ENCODE data around the gene INPP5K. TPM values are rescaled to one million over a fixed set of nuclear protein-coding genes. Genes with fewer than 3 reads are reported as not detected.
A peak's percentile ranks its signal among the peaks of the same experiment; 100 is the strongest.

Gene INPP5K
- total RNA-seq, 2 experiments from 2014 or later: 199 to 207 TPM

DNA sequence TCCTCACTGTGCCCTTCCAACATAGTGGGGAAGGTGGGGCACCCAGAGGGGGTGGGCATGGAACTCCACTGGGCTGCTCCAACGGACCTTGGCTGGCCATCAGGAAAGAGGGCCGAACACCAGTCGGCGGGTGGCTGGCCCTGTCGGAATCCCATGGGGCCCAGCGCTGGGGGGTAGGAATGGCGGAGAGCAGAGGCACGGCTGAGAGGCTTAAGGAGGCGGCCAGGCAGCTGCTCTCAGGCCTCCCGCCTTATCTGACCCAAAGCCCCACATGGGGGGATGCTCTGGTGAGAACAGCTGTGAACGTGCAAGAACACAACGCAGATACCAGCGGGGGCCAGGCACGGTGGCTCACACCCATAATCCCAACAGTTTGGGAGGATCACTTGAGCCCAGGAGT is 19.5 kb downstream of the INPP5K start:
- ATAC-seq (ENCODE audit: poor library complexity) (no peak), DNase-seq (no peak)
- TF ChIP-seq CTCF (IDR thresholded peaks at IDR 0.05): no peak
- H3K4me1 ChIP-seq (ENCODE audit: insufficient read depth, low read length): peaks cover 17% of the 10 kb centered on the region
- no peaks in the 10 kb centered on the region for H3K9me3 ChIP-seq (ENCODE audit: control insufficient read depth in 1 of 2, insufficient read depth in 1 of 2, low read length in 2 of 2)
- no peak overlapping the region for H3K4me3 ChIP-seq (ENCODE audit: low read length)
- H3K27ac ChIP-seq (ENCODE audit: low read depth in 1 of 2, low read length in 2 of 2): no peak overlapping the region
- Mint-ChIP-seq H3K36me3 (ENCODE audit: low read depth) (peaks cover 54% of the 10 kb centered on the region), H3K4me1 (ENCODE audit: low read depth) (peaks cover 15% of the 10 kb centered on the region), H3K9me3 (no peaks in the 10 kb centered on the region), H3K4me3 (no peak overlapping the region), H3K27me3 (no peaks in the 10 kb centered on the region), H3K27ac (no peak overlapping the region)
- no peaks in the 10 kb centered on the region for H3K27me3 ChIP-seq (ENCODE audit: control insufficient read depth in 1 of 2, insufficient read depth in 2 of 2, low read length in 2 of 2)
- CTCF ChIA-PET: no interaction called here
- H3K36me3 ChIP-seq (ENCODE audit: insufficient read depth, low read length): peaks cover 45% of the 10 kb centered on the region
- POLR2A ChIA-PET: interaction anchor here (1.2 kb wide), 1 partner anchor 20 kb away, joined by 3 read pairs; the partner anchor contains the start of gene INPP5K
- intact Hi-C loops (cut with DNase I, micrococcal nuclease): no loop called here

GRCh38 chr17:1495265-1495989 is 21.0 kb downstream of the INPP5K start:
- peaks cover 54% of the 10 kb centered on the region for H3K36me3 Mint-ChIP-seq (ENCODE audit: low read depth)
- H3K4me1 Mint-ChIP-seq (ENCODE audit: low read depth): peaks cover 22% of the 10 kb centered on the region
- no peak for ATAC-seq (ENCODE audit: poor library complexity)
- no peak overlapping the region for H3K4me3 Mint-ChIP-seq
- no peaks in the 10 kb centered on the region for H3K9me3 ChIP-seq (ENCODE audit: control insufficient read depth in 1 of 2, insufficient read depth in 1 of 2, low read length in 2 of 2)
- H3K36me3 ChIP-seq (ENCODE audit: insufficient read depth, low read length): peaks cover 45% of the 10 kb centered on the region
- H3K27ac ChIP-seq (ENCODE audit: low read depth in 1 of 2, low read length in 2 of 2): no peak overlapping the region
- no peak overlapping the region for H3K4me3 ChIP-seq (ENCODE audit: low read length)
- H3K27me3 Mint-ChIP-seq: no peaks in the 10 kb centered on the region
- H3K9me3 Mint-ChIP-seq: no peaks in the 10 kb centered on the region
- TF ChIP-seq CTCF (IDR thresholded peaks at IDR 0.05): no peak
- no peaks in the 10 kb centered on the region for H3K27me3 ChIP-seq (ENCODE audit: control insufficient read depth in 1 of 2, insufficient read depth in 2 of 2, low read length in 2 of 2)
- ChIA-PET CTCF (interaction anchor here (1.3 kb wide), 1 partner anchor 130 kb away, joined by 4 read pairs; no protein-coding TSS in a partner anchor), POLR2A (interaction anchor here (1.2 kb wide), 1 partner anchor 21 kb away, joined by 4 read pairs; the partner anchor contains the start of gene INPP5K)
- peaks cover 26% of the 10 kb centered on the region for H3K4me1 ChIP-seq (ENCODE audit: insufficient read depth, low read length)
- peak overlapping the region; percentile 33 for H3K27ac Mint-ChIP-seq
- intact Hi-C loops (cut with DNase I, micrococcal nuclease): no loop called here
- no peak for DNase-seq

DNA sequence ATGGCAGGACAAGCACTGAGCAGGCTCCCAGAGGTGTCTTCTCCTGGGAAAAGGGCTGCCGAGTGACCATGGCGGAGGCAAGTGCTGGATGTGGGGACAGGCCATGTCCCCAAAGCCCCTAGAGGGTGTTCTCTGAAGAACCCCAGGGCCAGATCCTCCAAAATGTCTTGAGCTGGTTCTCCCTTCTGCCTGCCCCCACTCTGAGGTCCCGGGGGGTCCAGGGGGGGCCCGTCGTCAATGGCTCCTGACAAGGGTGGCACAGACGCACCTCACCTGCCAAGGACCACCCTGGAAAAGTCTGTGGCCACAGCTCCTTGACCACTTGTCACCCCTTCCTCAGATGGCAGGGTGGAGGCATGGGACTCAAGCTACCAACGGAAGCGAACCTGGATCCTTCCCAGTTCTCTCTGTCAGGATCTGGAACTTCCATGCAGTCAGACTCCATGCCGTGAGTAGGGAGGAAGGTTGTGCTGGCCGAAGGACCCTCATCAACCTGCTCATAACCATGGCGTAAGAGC is 21.6 kb downstream of the INPP5K start:
- TF ChIP-seq CTCF (IDR thresholded peaks at IDR 0.05): no peak
- Histone ChIP-seq H3K9me3 (ENCODE audit: control insufficient read depth in 1 of 2, insufficient read depth in 1 of 2, low read length in 2 of 2) (no peaks in the 10 kb centered on the region), H3K27ac (ENCODE audit: low read depth in 1 of 2, low read length in 2 of 2) (no peak overlapping the region), H3K36me3 (ENCODE audit: insufficient read depth, low read length) (peaks cover 42% of the 10 kb centered on the region), H3K4me1 (ENCODE audit: insufficient read depth, low read length) (peaks cover 32% of the 10 kb centered on the region), H3K27me3 (ENCODE audit: control insufficient read depth in 1 of 2, insufficient read depth in 2 of 2, low read length in 2 of 2) (no peaks in the 10 kb centered on the region), H3K4me3 (ENCODE audit: low read length) (no peak overlapping the region)
- no peak for ATAC-seq (ENCODE audit: poor library complexity)
- H3K9me3 Mint-ChIP-seq: no peaks in the 10 kb centered on the region
- H3K4me1 Mint-ChIP-seq (ENCODE audit: low read depth): peaks cover 25% of the 10 kb centered on the region
- intact Hi-C loops (cut with DNase I, micrococcal nuclease): loop anchor here in 1 of 2 experiments (5.0 kb wide), 1 partner anchor 37 kb away; the partner anchor contains the start of gene CRK
- ChIA-PET POLR2A (interaction anchor here (1.2 kb wide), 1 partner anchor 22 kb away, joined by 4 read pairs; the partner anchor contains the start of gene INPP5K), CTCF (interaction anchor here (1.3 kb wide), 1 partner anchor 129 kb away, joined by 4 read pairs; no protein-coding TSS in a partner anchor)
- no peak for DNase-seq
- no peaks in the 10 kb centered on the region for H3K27me3 Mint-ChIP-seq
- no peak overlapping the region for H3K4me3 Mint-ChIP-seq
- H3K27ac Mint-ChIP-seq: peak overlapping the region; percentile 33
- H3K36me3 Mint-ChIP-seq (ENCODE audit: low read depth): peaks cover 53% of the 10 kb centered on the region

Data from CD4-positive, alpha-beta T cell (primary cell).